ENCODE results near the gene ATP9B. TPM values are rescaled to one million over a fixed set of nuclear protein-coding genes. Genes with fewer than 3 reads are reported as not detected.
A peak's percentile ranks its signal among the peaks of the same experiment; 100 is the strongest.

The ATP9B gene
- total and polyA plus RNA-seq, 9 donors: 19.9 to 72.1 (median 43.2) TPM

DNA sequence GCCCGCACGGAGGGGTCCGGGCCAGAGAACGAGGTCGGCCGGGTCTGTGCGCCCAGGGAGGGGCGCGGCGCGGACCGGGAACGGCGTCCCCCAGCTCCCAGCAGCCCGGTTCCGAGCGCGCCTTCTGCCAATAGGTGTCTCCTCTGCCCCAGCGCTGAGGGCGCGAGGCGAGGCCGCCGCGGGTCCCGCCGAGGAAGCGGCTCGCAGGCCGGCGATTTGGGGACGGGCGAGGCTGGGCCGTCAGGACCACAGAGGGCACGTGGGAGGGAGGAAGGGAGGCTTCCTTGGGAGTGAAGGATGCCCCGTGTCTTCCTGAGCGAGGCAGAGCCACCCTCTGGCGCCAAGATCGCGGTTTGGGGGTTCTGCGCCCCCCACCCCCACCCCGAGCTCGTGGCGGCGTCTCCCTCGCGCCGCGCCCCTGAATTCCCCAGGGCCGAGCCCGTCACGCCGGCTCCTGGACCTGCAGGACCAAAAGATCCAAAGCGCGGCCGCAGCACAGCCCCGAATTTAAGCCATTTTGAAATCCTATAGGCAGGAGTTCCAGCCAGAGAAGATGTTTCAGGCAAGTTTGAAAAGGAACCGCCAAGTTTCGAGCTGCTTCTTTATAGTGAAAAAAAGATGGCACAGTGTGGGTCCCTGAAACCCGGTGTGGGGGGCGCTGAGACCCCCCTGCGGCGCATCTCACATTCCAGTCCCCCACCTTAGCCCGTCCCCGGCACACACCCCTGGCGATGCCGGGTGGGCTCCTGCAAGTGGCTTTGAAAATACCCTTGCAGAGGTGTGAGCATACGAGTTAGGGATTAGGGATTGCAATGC lies 327.4 kb downstream of the ATP9B start:
- H3K36me3 ChIP-seq: no peaks in the 10 kb centered on the region
- no peaks in the 10 kb centered on the region for H3K27me3 ChIP-seq
- intact Hi-C loops (cut with DNase I): loop anchor here in 1 of 4 donors (5.0 kb wide), 1 partner anchor 131 kb away; no protein-coding TSS in a partner anchor
- H3K27ac ChIP-seq: peak overlapping the region; percentile 82 to 92
- TF ChIP-seq POLR2A (IDR thresholded peaks at IDR 0.05): no peak
- TF ChIP-seq EP300 (IDR thresholded peaks at IDR 0.05): no peak
- TF ChIP-seq, protein P1, sequence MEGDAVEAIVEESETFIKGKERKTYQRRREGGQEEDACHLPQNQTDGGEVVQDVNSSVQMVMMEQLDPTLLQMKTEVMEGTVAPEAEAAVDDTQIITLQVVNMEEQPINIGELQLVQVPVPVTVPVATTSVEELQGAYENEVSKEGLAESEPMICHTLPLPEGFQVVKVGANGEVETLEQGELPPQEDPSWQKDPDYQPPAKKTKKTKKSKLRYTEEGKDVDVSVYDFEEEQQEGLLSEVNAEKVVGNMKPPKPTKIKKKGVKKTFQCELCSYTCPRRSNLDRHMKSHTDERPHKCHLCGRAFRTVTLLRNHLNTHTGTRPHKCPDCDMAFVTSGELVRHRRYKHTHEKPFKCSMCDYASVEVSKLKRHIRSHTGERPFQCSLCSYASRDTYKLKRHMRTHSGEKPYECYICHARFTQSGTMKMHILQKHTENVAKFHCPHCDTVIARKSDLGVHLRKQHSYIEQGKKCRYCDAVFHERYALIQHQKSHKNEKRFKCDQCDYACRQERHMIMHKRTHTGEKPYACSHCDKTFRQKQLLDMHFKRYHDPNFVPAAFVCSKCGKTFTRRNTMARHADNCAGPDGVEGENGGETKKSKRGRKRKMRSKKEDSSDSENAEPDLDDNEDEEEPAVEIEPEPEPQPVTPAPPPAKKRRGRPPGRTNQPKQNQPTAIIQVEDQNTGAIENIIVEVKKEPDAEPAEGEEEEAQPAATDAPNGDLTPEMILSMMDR (IDR thresholded peaks at IDR 0.05): no peak
- peak; percentile 51 to 77 (median 75) for DNase-seq
- WGBS, 3 donors: 13 to 14% (median 13%) methylated on average over 45 to 68 of the region's 68 CpGs
- peaks cover 5% of the 10 kb centered on the region for H3K4me1 ChIP-seq (ENCODE audit: insufficient read depth)
- peak overlapping the region; percentile 56 for H3K4me3 ChIP-seq
- no peaks in the 10 kb centered on the region for H3K9me3 ChIP-seq

DNA sequence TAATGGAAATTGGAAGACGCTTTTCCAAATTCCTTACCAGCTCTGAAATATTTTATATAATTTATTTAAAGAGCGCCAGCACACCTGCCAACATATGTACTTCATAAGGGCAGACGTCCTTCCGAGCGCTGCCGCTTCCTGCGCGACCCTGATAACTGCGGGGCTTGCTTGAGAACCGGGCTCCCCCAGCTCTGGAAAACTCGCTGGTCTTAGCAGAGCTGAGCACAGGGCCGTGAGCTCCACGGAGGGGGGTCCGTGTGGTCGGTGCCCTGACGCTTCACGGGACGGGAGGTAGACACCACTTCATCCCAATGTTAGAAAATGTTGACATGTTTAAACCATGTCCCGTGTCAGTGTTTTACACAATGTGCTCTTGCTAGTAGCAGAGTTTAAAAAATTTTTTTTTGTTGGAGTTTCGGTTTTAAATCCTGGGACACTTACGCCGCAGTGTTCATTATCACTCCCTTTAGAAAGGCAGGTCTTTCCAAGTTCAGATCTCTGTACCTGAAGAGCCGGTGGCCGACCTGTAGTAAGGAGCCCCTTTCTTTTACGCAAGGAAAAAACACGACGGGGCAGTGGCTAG lies 328.1 kb downstream of the ATP9B start:
- DNase-seq: peak in 4 of 5 donors; percentile 26 to 43 (median 28)
- intact Hi-C loops (cut with DNase I): loop anchor here in 1 of 4 donors (5.0 kb wide), 1 partner anchor 130 kb away; no protein-coding TSS in a partner anchor
- peaks cover 5% of the 10 kb centered on the region for H3K4me1 ChIP-seq (ENCODE audit: insufficient read depth)
- H3K27ac ChIP-seq: no peak overlapping the region
- H3K27me3 ChIP-seq: no peaks in the 10 kb centered on the region
- H3K9me3 ChIP-seq: no peaks in the 10 kb centered on the region
- TF ChIP-seq POLR2A (IDR thresholded peaks at IDR 0.05) (no peak), EP300 (IDR thresholded peaks at IDR 0.05) (no peak)
- TF ChIP-seq, protein P1 (IDR thresholded peaks at IDR 0.05): no peak
- H3K4me3 ChIP-seq: no peak overlapping the region
- no peaks in the 10 kb centered on the region for H3K36me3 ChIP-seq
- 91 to 94% (median 93%) methylated on average over 27 of the region's 27 CpGs for WGBS, 3 donors

DNA sequence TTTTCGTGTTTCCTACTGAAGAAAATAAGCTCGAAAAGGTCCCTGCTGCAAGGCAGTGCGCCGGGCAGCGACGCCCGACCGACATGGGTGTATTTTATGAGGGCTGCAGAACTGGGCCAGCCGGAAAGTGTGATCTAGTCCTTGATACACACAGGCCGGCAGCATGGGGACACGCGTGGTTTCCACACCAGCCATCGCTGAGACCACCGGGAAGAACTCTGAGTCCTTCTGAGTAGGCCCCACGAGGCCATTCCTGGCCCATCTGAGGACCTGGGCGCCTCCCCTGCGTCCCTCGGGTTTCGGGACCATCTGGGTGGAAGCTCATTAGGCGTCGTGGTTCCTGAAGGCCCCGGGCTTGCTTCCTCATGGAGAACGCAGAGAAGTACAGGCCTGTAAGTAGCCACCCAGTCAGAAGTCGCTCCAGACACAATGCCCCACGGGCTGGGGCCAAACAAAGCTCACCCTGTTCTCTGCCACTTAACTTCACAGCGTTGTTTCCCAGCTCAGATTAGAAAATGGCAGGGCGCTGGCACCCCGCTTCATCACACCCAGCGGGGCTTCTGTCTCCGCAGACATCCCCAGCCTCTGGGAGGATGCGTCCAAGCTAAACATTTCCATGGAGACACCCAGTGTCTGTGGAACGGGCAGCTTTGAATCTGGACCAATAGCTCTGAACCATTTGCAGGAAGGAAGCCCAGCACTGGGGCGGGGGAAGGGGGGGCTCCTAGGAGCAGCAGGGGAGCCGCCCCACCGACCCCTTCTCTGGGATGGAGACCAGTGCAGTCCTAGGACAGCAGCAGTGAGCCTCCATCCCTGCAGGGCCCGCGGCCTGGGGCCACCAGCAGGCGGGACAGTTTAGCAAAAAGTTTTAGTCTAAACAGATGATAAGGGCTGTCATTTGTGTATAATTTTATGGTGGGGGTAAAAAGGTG lies 328.9 kb downstream of the ATP9B start:
- H3K27ac ChIP-seq: no peak overlapping the region
- intact Hi-C loops (cut with DNase I): loop anchor here in 1 of 4 donors (5.0 kb wide), 1 partner anchor 129 kb away; no protein-coding TSS in a partner anchor

More for the DNA sequence above, 328.9 kb downstream of the ATP9B start:
- no peak overlapping the region for H3K4me3 ChIP-seq
- H3K36me3 ChIP-seq: no peaks in the 10 kb centered on the region
- no peak for TF ChIP-seq POLR2A (IDR thresholded peaks at IDR 0.05)
- TF ChIP-seq EP300 (IDR thresholded peaks at IDR 0.05): no peak
- TF ChIP-seq, protein P1 (IDR thresholded peaks at IDR 0.05): no peak
- peaks cover 6% of the 10 kb centered on the region for H3K4me1 ChIP-seq (ENCODE audit: insufficient read depth)
- WGBS, 3 donors: 93 to 95% (median 93%) methylated on average over 38 of the region's 38 CpGs
- no peaks in the 10 kb centered on the region for H3K27me3 ChIP-seq
- H3K9me3 ChIP-seq: no peaks in the 10 kb centered on the region
- DNase-seq: peak in 2 of 5 donors; percentile 42 to 47

Measured in ovary (tissue), 9 donors.